Breast epithelium (tissue), 3 donors: ENCODE data around the gene SNX20.

Experiments used
- POLR2A ChIP-seq: fragments of 450-650 bp; IDR thresholded peaks from one replicate; pipeline ENCODE4 v1.6.1; 2016; ENCODE audit warnings: antibody characterized with exemption, mild to moderate bottlenecking, moderate library complexity
- POLR2AphosphoS5 ChIP-seq, 3 donors: sonication (generic); formaldehyde crosslinking; IDR thresholded peaks; one replicate each; pipeline ENCODE4 v1.6.1; 2017; ENCODE audit warnings: antibody characterized with exemption in 3 of 3

- no peak for TF ChIP-seq POLR2A
- TF ChIP-seq POLR2AphosphoS5 (IDR thresholded peaks at IDR 0.05) = no peak
Measured at GRCh38 chr16:50684823-50685461, 3.8 kb upstream of the SNX20 start.
